Ishikawa (cell line): ENCODE measurements around the gene PID1.

Experiments used
- CEBPB ChIP-seq: IDR thresholded peaks from 2 replicates; pipeline ENCODE4 v1.6.1; 2012
- CREB1 ChIP-seq: IDR thresholded peaks from 2 replicates; pipeline ENCODE4 v1.6.1; 2012; ENCODE audit warnings: low read depth
- EGR1 ChIP-seq: IDR thresholded peaks from 2 replicates; pipeline ENCODE4 v1.6.1; 2012
- EP300 ChIP-seq: IDR thresholded peaks from 2 replicates; pipeline ENCODE4 v1.6.1; 2012; ENCODE audit warnings: borderline replicate concordance
- FOXM1 ChIP-seq: IDR thresholded peaks from 2 replicates; pipeline ENCODE4 v1.6.1; 2012; ENCODE audit warnings: low read depth, borderline replicate concordance
- MAX ChIP-seq: IDR thresholded peaks from 2 replicates; pipeline ENCODE4 v1.6.1; 2012
- NFIC ChIP-seq: IDR thresholded peaks from 2 replicates; pipeline ENCODE4 v1.6.1; 2012
- RAD21 ChIP-seq: IDR thresholded peaks from 2 replicates; pipeline ENCODE4 v1.6.1; 2012; ENCODE audit warnings: low read depth
- REST ChIP-seq: IDR thresholded peaks from 2 replicates; pipeline ENCODE4 v1.6.1; 2012; ENCODE audit warnings: low read depth, mild to moderate bottlenecking
- TAF1 ChIP-seq: IDR thresholded peaks from 2 replicates; pipeline ENCODE4 v1.6.1; 2012; ENCODE audit warnings: low read depth, mild to moderate bottlenecking
- TCF12 ChIP-seq: IDR thresholded peaks from 2 replicates; pipeline ENCODE4 v1.6.1; 2012; ENCODE audit warnings: low read depth
- TEAD4 ChIP-seq: IDR thresholded peaks from 2 replicates; pipeline ENCODE4 v1.6.1; 2012
- USF1 ChIP-seq: IDR thresholded peaks from 2 replicates; pipeline ENCODE4 v1.6.1; 2012
- YY1 ChIP-seq: IDR thresholded peaks from 2 replicates; pipeline ENCODE4 v1.6.1; 2012; ENCODE audit warnings: low read depth
- ZBTB7A ChIP-seq: IDR thresholded peaks from 2 replicates; pipeline ENCODE4 v1.6.1; 2012; ENCODE audit warnings: low read depth

Gene PID1

GRCh38 chr2:229084447-229084846 lies 186.6 kb downstream of the PID1 start:
- no peak for TF ChIP-seq ZBTB7A
- no peak for TF ChIP-seq NFIC
- no peak for TF ChIP-seq TAF1
- TF ChIP-seq FOXM1: no peak
- TF ChIP-seq RAD21: no peak
- no peak for TF ChIP-seq TCF12
- TF ChIP-seq EGR1: no peak
- no peak for TF ChIP-seq CEBPB
- TF ChIP-seq YY1: no peak
- TF ChIP-seq EP300: no peak
- no peak for TF ChIP-seq REST
- no peak for TF ChIP-seq USF1
- TF ChIP-seq MAX: no peak
- no peak for TF ChIP-seq CREB1
- TF ChIP-seq TEAD4: no peak

GRCh38 chr2:229083606-229084340 lies 187.3 kb downstream of the PID1 start:
- TF ChIP-seq ZBTB7A: no peak
- TF ChIP-seq CREB1: no peak
- TF ChIP-seq CEBPB: no peak
- TF ChIP-seq NFIC: no peak
- TF ChIP-seq TCF12: no peak
- no peak for TF ChIP-seq MAX
- TF ChIP-seq REST: no peak
- TF ChIP-seq EGR1: no peak
- no peak for TF ChIP-seq RAD21
- no peak for TF ChIP-seq YY1
- no peak for TF ChIP-seq TAF1
- TF ChIP-seq TEAD4: no peak
- TF ChIP-seq USF1: no peak
- no peak for TF ChIP-seq EP300
- no peak for TF ChIP-seq FOXM1

GRCh38 chr2:229081411-229081810 lies 189.7 kb downstream of the PID1 start:
- TF ChIP-seq EP300 (no peak), EGR1 (no peak), TCF12 (no peak), NFIC (no peak), CEBPB (no peak), REST (no peak), TEAD4 (no peak), CREB1 (no peak), ZBTB7A (no peak)

- no peak for TF ChIP-seq EGR1
- no peak for TF ChIP-seq TCF12
- no peak for TF ChIP-seq CEBPB
- no peak for TF ChIP-seq TAF1
- TF ChIP-seq CREB1: no peak
- TF ChIP-seq YY1: no peak
- no peak for TF ChIP-seq REST
- no peak for TF ChIP-seq RAD21
- TF ChIP-seq MAX: no peak
- TF ChIP-seq FOXM1: no peak
Measured at GRCh38 chr2:229080172-229080571, 190.9 kb downstream of the PID1 start.
